HG02852 (cell line): ENCODE measurements around the gene KCTD16.

ENCODE experiments used
- ATAC-seq: cut with Tn5 transposase; IDR thresholded peaks from one replicate; pipeline ENCODE4 v1.9.1; 2021; ENCODE audit warnings: mild to moderate bottlenecking, moderate library complexity; ENCODE audit not compliant: unreplicated experiment

Gene KCTD16

GRCh38 chr5:144391044-144391443, 220.4 kb downstream of the KCTD16 start:
- no peak for ATAC-seq

GRCh38 chr5:144393641-144394435, 223.2 kb downstream of the KCTD16 start:
- no peak for ATAC-seq

GRCh38 chr5:144395704-144396103, 225.0 kb downstream of the KCTD16 start:
- peak; percentile 86 for ATAC-seq

- ATAC-seq: no peak
These were observed 232.4 kb downstream of the KCTD16 start for GRCh38 chr5:144403058-144403457.

GRCh38 chr5:144403817-144404420, 233.2 kb downstream of the KCTD16 start:
- no peak for ATAC-seq

- no peak for ATAC-seq
These were observed 234.0 kb downstream of the KCTD16 start for GRCh38 chr5:144404672-144405071.

- ATAC-seq: no peak
These were observed 235.3 kb downstream of the KCTD16 start for GRCh38 chr5:144405991-144406390.

- ATAC-seq: no peak
These were observed 235.8 kb downstream of the KCTD16 start for GRCh38 chr5:144406442-144406841.

- ATAC-seq: no peak
These were observed 243.7 kb downstream of the KCTD16 start for GRCh38 chr5:144414202-144415029.

- ATAC-seq: no peak
These were observed 245.5 kb downstream of the KCTD16 start for GRCh38 chr5:144416196-144416595.

GRCh38 chr5:144418719-144419118, 248.0 kb downstream of the KCTD16 start:
- no peak for ATAC-seq

GRCh38 chr5:144421411-144421810, 250.7 kb downstream of the KCTD16 start:
- no peak for ATAC-seq

GRCh38 chr5:144422018-144422727, 251.5 kb downstream of the KCTD16 start:
- ATAC-seq: no peak

- ATAC-seq: no peak
These were observed 257.2 kb downstream of the KCTD16 start for GRCh38 chr5:144427866-144428265.

- no peak for ATAC-seq
These were observed 257.7 kb downstream of the KCTD16 start for GRCh38 chr5:144428326-144428725.

- ATAC-seq: no peak
These were observed 258.7 kb downstream of the KCTD16 start for GRCh38 chr5:144429405-144429804.

- ATAC-seq: no peak
These were observed 259.2 kb downstream of the KCTD16 start for GRCh38 chr5:144429905-144430304.

GRCh38 chr5:144433140-144433822, 262.6 kb downstream of the KCTD16 start:
- ATAC-seq: no peak

GRCh38 chr5:144433893-144434292, 263.2 kb downstream of the KCTD16 start:
- no peak for ATAC-seq

- no peak for ATAC-seq
These were observed 265.3 kb downstream of the KCTD16 start for GRCh38 chr5:144436007-144436406.
